GM19395 (cell line): Measurements from ENCODE around the gene LEFTY2.
"Not testable (repeated sequence)": the region's sequence is repeated elsewhere in the genome, so short reads cannot be mapped to it uniquely, and the experiment has no call there.

Experiments
- ATAC-seq: cut with Tn5 transposase; IDR thresholded peaks from one replicate; pipeline ENCODE4 v1.9.1; 2021; ENCODE audit warnings: mild to moderate bottlenecking, moderate library complexity; ENCODE audit not compliant: unreplicated experiment

LEFTY2 gene

DNA sequence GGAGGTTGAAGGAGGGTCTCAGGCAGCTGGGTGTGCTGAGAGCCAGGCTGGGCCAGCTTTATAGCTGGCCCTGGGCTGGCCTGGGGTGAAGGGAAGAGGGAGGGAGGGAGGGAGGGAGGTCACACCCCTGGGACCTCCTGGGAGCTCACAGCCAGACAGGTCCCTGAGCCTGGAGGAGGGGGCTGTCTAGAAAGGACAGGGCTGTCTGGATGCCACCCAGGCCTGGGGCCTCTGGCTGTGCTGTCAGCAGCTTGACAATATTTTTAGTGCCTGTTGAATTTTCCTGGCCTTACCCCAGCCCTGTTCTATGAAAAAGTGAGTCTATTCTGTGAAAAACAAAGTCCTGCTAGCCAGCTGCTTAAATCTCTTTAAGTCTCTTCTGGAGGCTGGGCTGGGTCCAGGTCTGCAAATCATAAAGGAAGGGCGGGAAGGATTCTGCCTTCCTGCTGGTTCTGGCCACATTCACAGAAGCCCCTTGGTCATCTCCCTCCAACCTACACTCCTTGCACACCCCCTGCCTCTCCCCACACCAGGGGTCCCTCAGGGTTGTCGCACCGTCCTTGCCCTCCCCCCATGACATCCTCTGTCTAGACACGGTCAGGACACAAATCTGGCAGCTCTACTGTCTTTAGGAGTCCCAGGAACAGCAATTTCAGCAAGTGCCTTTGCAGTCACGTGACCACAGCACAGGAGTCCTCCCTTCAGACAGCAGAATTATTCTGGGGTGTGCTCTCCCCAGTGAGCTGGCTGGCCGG, at the start of gene LEFTY2:
TSS of gene LEFTY2 (minus strand) at position 34 of the 755 bp plus-strand sequence. CDS start 80 bp downstream, outside the sequence.
- no peak for ATAC-seq

- ATAC-seq = no peak
These were observed 46.7 kb upstream of the LEFTY2 start for GRCh38 chr1:225987491-225988316.

DNA sequence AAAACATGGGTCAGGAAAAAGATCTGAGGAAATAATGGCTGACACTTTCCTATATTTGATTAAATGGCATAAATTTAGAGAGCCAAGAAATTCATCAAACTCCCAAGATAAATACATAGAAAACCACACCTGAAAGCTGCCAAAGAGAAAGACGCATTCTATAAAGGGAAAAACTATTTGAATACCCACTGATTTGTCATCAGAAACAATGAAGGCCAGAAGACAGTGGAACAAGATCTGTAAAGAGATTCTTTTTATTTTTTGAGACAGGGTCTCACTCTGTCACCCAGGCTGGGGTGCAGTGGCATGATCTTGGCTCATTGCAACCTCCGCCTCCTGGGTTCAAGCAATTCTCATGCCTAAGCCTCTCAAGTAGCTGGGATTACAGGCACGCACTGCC, 40.7 kb upstream of the LEFTY2 start:
- no peak for ATAC-seq

- no peak for ATAC-seq
These were observed 39.2 kb upstream of the LEFTY2 start for GRCh38 chr1:225980005-225980836.

DNA sequence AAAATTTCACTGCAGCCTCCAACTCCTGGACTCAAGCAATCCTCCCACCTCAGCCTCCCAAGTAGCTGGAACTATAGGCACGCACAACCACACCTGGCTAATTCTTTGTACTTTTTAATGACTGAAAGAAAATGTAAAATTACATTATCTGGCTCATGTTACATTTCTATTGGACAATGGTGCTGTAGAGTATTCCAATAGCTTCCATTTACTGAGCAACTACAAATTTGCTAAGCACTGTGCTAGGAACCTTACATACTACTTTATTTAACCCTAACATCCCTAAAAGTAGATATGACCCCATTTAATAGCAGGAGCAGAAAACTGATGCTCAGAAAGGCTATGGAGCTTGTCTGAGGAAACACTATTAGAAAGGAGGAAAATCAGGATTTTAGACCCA, 38.4 kb upstream of the LEFTY2 start:
- ATAC-seq = no peak

GRCh38 chr1:225977937-225978748, 37.1 kb upstream of the LEFTY2 start:
- ATAC-seq = peak; percentile 61

DNA sequence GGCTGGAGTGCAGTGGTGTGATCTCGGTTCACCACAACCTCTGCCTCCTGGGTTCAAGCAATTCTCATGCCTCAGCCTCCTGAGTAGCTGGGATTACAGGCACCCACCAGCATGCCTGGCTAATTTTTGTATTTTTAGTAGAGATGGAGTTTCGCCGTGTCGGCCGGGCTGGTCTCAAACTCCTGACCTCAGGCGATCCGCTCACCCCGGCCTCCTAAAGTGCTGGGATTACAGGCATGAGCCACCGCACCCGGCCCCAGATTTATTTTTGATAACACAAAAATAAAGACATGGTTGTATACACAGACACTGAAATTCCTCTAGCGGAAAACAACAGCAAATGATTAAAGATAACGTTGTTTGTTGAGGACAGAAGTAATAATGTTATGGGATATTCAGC, 34.1 kb upstream of the LEFTY2 start:
- not testable (repeated sequence) for ATAC-seq

DNA sequence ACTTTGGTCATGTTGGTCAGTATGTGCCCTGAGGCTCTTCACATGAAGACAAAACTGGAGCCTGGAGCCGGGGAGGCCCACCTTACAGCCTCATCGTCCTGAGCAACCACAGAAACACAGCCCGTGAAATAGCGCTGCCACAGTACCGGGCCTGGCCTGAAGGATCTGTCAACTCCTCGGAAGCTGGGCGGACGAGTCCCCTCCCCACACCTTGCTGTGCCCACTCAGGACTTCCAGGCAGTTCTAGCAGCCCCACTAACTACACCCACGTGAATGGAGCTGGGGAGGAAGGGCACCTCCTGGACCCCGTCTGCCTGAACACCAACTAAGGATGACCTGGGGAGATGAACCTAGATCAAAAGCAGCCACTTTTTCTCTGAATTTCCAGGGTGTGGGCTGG, 33.4 kb upstream of the LEFTY2 start:
- ATAC-seq = no peak

GRCh38 chr1:225973158-225973557, 32.1 kb upstream of the LEFTY2 start:
- no peak for ATAC-seq

- ATAC-seq = no peak
These were observed 31.5 kb upstream of the LEFTY2 start for GRCh38 chr1:225972344-225973152.

DNA sequence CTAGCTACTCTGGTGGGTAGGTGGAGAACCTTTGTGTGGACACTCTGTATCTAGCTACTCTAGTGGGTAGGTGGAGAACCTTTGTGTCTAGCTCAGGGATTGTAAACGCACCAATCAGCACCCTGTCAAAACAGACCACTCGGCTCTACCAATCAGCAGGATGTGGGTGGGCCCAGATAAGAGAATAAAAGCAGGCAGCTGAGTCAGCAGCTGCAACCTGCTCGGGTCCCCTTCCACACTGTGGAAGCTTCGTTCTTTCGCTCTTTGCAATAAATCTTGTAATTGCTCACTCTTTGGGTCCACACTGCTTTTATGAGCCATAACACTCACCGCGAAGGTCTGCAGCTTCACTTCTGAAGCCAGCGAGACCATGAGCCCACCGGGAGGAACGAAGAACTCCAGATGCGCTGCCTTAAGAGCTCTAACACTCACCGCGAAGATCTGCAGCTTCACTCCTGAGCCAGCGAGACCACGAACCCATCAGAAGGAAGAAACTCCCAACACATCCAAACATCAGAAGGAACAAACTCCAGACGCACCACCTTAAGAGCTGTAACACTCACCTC, 29.7 kb upstream of the LEFTY2 start:
- ATAC-seq = not testable (repeated sequence)

- not testable (repeated sequence) for ATAC-seq
These were observed 28.7 kb upstream of the LEFTY2 start for GRCh38 chr1:225969751-225970150.

GRCh38 chr1:225965231-225965630, 24.2 kb upstream of the LEFTY2 start:
- no peak for ATAC-seq

DNA sequence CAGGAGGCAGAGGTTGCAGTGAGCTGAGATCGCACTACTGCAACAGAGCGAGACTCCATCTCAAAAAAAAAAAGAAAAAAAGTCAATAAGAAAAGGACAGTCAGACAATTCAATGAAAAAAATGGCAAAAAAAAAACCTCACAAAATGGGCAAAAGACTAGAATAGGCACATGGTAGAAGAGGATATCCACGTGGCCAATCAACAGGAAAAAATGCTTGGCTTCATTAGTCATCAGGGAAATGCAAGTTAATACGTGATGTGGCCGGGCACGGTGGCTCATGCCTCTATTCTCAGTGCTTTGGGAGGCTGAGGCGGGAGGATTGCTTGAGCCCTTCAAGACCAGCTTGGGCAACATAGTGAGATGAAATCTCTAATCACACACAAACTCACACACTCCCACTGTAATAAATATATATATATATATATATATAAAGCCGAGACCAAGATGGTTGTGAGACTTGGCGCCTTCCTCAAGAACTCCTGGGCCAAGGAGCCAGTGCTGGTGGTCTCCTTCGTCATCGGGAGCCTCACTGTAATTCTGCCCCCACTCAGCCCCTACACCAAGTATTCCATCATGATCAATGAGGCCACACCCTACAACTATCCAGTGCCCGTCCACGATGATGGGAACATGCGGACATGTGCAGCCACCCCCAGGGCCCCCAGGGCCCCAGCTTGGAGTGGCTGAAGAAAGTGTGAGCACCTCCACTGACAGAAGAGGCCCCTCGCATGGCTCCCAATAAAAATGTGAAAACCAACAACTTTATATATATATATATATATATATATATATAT, 22.9 kb upstream of the LEFTY2 start:
- ATAC-seq = no peak

- peak; percentile 87 for ATAC-seq
These were observed 21.5 kb upstream of the LEFTY2 start for GRCh38 chr1:225962440-225962975.

- no peak for ATAC-seq
These were observed 20.8 kb upstream of the LEFTY2 start for GRCh38 chr1:225961659-225962439.

GRCh38 chr1:225958041-225958440, 17.0 kb upstream of the LEFTY2 start:
- ATAC-seq = no peak
